H1 (cell line): Measurements from ENCODE around the gene KCNJ18.
"Not testable (repeated sequence)": the region's sequence is repeated elsewhere in the genome, so short reads cannot be mapped to it uniquely, and the experiment has no call there.

ENCODE experiments used
- CHD7 ChIP-seq: fragments of 300-600 bp; sonication (generic); IDR thresholded peaks from 2 replicates; pipeline ENCODE4 v1.7.1; 2012; ENCODE audit warnings: low read length, moderate library complexity, mild to moderate bottlenecking, inconsistent platforms; ENCODE audit not compliant: insufficient replicate concordance
- CTCF ChIP-seq, 3 experiments: IDR thresholded peaks; 1 replicate in 2 of 3; 2 replicates in 1 of 3; pipeline versions ENCODE4 v1.5.1 to v1.6.1; 2011; ENCODE audit warnings: low read length in 3 of 3, mild to moderate bottlenecking in 3 of 3, inconsistent platforms in 2 of 3, low read depth in 1 of 3, moderate library complexity in 1 of 3; ENCODE audit not compliant: insufficient read depth in 1 of 3; ENCODE audit errors: control extremely low read depth in 1 of 3
- EZH2 ChIP-seq: fragments of 200-600 bp; sonication (generic); IDR thresholded peaks from 2 replicates; pipeline ENCODE4 v1.7.1; 2012; ENCODE audit warnings: low read depth, mild to moderate bottlenecking, moderate library complexity, low read length, inconsistent platforms; ENCODE audit not compliant: severe bottlenecking
- FOSL1 ChIP-seq: IDR thresholded peaks from 2 replicates; pipeline ENCODE4 v1.6.1; 2011; ENCODE audit warnings: mild to moderate bottlenecking, low read depth, low read length, moderate library complexity; ENCODE audit not compliant: insufficient read depth
- JUN ChIP-seq: IDR thresholded peaks from 2 replicates; pipeline ENCODE4 v1.6.1; 2011; ENCODE audit warnings: low read depth, mild to moderate bottlenecking, improper control_type of control experiment, low read length
- MAX ChIP-seq: IDR thresholded peaks from 2 replicates; pipeline ENCODE4 v1.6.1; 2012; ENCODE audit warnings: inconsistent platforms
- POLR2A ChIP-seq, 2 experiments: IDR thresholded peaks; 1 replicate in 1 of 2; 2 replicates in 1 of 2; pipeline ENCODE4 v1.6.1; 2011; ENCODE audit warnings: low read depth in 2 of 2, low read length in 2 of 2, mild to moderate bottlenecking in 2 of 2; ENCODE audit errors: control extremely low read depth in 1 of 2
- SP1 ChIP-seq: IDR thresholded peaks from 2 replicates; pipeline ENCODE4 v1.6.1; 2011; ENCODE audit warnings: low read depth, low read length
- SP4 ChIP-seq: IDR thresholded peaks from 2 replicates; pipeline ENCODE4 v1.6.1; 2012; ENCODE audit warnings: low read length, inconsistent platforms

GRCh38 chr17:21722268-21722667 lies 29.9 kb downstream of the KCNJ18 start:
- TF ChIP-seq FOSL1; CTCF (IDR thresholded peaks at IDR 0.05; ENCODE audit: control extremely low read depth in 1 of 3, insufficient read depth in 1 of 3, low read depth in 1 of 3, low read length in 3 of 3); EZH2; SP1; MAX; CHD7; POLR2A (IDR thresholded peaks at IDR 0.05; ENCODE audit: control extremely low read depth in 1 of 2, low read depth in 2 of 2, low read length in 2 of 2); JUN; SP4: not testable (repeated sequence)
